ENCODE results near the gene SETD9. TPM values are rescaled to one million over a fixed set of nuclear protein-coding genes. Genes with fewer than 3 reads are reported as not detected.

The SETD9 gene
- total and polyA plus RNA-seq, 8 donors: 5.0 to 20.5 (median 15.1) TPM

DNA sequence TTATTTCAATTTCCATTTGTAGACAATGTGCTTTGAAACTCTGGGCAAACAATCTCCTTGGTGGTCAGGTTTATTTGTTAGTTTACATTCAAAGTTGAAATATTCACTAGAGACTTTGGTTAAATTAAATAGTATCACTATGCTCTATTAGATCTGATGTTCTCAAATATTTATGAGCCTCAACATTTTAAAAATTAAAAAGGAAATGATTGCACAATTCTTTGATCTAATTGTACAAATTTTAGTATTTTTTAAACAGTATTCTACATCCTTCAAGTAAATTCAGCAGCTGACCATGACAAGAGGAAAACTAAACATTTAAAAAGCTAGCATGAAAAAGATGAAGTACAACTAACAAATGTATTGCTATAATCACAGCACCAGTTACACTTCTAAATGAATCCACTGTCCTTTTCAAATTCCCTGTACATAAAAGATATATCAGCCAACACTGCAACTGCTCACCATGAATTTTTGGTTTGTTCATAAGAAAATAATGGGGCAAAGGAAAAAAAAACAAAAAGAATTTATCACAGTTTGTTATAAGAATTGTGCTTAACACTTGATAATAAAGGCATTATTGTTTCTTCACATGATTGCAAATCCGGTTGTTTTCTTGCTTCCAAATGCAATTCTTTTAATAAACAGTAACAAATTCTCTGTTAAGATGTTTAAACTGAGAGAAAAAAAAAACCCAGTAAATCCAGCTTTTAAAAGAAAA is 10.7 kb downstream of the SETD9 start:
- Histone ChIP-seq H3K27ac (no peak overlapping the region), H3K4me3 (no peak overlapping the region), H3K36me3 (peaks cover 0 to 36% of the 10 kb centered on the region in 2 donors), H3K27me3 (no peaks in the 10 kb centered on the region), H3K4me1 (no peaks in the 10 kb centered on the region), H3K9me3 (no peaks in the 10 kb centered on the region)
- TF ChIP-seq, protein P1, sequence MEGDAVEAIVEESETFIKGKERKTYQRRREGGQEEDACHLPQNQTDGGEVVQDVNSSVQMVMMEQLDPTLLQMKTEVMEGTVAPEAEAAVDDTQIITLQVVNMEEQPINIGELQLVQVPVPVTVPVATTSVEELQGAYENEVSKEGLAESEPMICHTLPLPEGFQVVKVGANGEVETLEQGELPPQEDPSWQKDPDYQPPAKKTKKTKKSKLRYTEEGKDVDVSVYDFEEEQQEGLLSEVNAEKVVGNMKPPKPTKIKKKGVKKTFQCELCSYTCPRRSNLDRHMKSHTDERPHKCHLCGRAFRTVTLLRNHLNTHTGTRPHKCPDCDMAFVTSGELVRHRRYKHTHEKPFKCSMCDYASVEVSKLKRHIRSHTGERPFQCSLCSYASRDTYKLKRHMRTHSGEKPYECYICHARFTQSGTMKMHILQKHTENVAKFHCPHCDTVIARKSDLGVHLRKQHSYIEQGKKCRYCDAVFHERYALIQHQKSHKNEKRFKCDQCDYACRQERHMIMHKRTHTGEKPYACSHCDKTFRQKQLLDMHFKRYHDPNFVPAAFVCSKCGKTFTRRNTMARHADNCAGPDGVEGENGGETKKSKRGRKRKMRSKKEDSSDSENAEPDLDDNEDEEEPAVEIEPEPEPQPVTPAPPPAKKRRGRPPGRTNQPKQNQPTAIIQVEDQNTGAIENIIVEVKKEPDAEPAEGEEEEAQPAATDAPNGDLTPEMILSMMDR (IDR thresholded peaks at IDR 0.05): no peak
- no peak for DNase-seq
- ATAC-seq: no peak
- intact Hi-C loops (cut with DNase I): no loop called here

DNA sequence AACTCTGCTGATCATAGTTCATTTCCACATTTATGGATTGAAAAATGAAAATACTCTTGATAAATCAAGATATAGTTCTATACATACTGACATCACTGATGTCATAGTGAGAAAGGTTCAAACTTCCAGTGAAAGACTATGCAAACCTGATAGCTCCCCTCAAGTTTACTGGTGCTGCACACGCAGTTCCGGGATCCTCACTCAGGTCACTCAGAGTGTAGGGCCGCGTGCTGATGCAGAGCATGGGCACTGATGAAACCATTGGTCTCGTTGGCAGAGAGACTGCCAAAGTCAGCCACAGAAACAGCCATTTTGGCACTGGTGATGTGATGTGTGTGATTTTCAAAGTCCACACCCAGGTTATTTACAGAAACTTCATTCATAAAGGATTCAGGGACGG is 13.5 kb downstream of the SETD9 start:
- H3K27ac ChIP-seq: no peak overlapping the region
- intact Hi-C loops (cut with DNase I): no loop called here

DNA sequence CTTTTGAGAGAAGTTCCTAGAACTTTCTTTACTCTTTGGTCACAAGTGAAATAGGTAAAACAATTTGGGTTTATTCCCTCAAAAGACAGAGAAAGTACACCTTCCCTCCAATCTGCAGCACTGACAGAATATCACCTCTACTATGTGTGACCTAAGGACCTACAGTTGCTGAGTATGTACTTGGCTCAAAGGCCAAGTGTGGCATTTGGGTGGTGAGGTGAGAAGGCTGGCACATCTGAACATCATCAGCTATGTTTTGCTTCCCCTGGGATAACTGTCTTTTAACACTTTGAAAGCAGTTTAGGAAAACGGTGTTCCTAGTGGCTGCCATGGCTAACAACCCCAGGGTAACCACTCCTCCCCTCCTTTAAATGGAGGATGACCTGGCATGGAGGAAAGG is 24.9 kb downstream of the SETD9 start:
- Histone ChIP-seq H3K36me3 (peaks cover 0 to 92% of the 10 kb centered on the region in 2 donors), H3K4me1 (no peaks in the 10 kb centered on the region), H3K27ac (no peak overlapping the region), H3K9me3 (no peaks in the 10 kb centered on the region), H3K4me3 (no peak overlapping the region), H3K27me3 (no peaks in the 10 kb centered on the region)
- intact Hi-C loops (cut with DNase I): no loop called here
- TF ChIP-seq, protein P1 (IDR thresholded peaks at IDR 0.05): no peak
- ATAC-seq: no peak
- DNase-seq: no peak

More for the DNA sequence above, 13.5 kb downstream of the SETD9 start:
- Histone ChIP-seq H3K27me3 (no peaks in the 10 kb centered on the region), H3K4me1 (no peaks in the 10 kb centered on the region), H3K9me3 (no peaks in the 10 kb centered on the region), H3K36me3 (peaks cover 0 to 53% of the 10 kb centered on the region in 2 donors), H3K4me3 (no peak overlapping the region)
- ATAC-seq: no peak
- TF ChIP-seq, protein P1 (IDR thresholded peaks at IDR 0.05): no peak
- DNase-seq: no peak

DNA sequence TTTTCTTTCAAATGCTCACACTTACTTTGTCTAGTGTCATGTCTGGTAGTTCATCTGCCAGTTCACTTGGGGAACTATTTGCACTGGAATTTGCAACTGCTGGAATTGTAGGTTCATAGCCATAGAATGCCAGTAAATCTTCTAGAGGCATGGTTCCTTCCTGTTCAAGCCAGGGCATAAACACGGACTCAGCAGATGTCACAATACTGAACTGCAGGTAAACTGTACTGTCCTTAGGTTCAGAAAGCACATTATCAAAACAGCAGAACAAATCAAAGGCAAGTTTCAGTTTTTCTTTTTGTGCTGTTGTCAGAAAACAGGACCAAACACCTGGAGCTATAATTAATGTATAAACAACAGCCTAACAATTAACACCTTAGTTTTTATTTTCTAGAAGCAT is 29.5 kb downstream of the SETD9 start:
- Histone ChIP-seq H3K36me3 (peaks cover 0 to 95% of the 10 kb centered on the region in 2 donors), H3K27me3 (no peaks in the 10 kb centered on the region), H3K9me3 (no peaks in the 10 kb centered on the region), H3K4me1 (no peaks in the 10 kb centered on the region), H3K27ac (no peak overlapping the region), H3K4me3 (no peak overlapping the region)
- intact Hi-C loops (cut with DNase I): no loop called here
- TF ChIP-seq, protein P1 (IDR thresholded peaks at IDR 0.05): no peak
- DNase-seq: no peak
- no peak for ATAC-seq

DNA sequence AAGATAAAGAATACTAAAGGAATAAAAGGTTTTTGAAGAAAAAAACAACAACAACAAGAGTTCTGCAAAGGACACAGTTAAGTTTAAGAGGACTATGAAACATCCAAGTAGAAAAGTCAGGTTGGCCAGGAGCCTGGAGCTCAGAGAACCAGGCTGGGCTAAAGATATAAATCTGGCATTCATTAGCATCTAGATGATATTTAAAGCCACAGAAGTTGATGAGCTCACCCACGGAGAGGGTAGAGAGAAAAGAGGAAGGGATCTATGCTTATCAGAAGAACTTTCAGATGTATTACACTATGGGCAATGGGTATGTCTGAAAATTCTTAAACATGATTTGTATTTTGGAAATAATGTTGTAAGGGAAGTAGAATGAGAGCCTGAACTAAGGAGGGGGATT is 32.6 kb downstream of the SETD9 start:
- Histone ChIP-seq H3K9me3 (no peaks in the 10 kb centered on the region), H3K36me3 (peaks cover 0 to 91% of the 10 kb centered on the region in 2 donors), H3K27me3 (no peaks in the 10 kb centered on the region), H3K27ac (no peak overlapping the region), H3K4me1 (no peaks in the 10 kb centered on the region), H3K4me3 (no peak overlapping the region)
- TF ChIP-seq, protein P1 (IDR thresholded peaks at IDR 0.05): no peak
- DNase-seq (no peak), ATAC-seq (no peak)
- intact Hi-C loops (cut with DNase I): no loop called here

Measured in left lung (tissue), 10 donors.